Measurements from ENCODE around the gene KCNK4. TPM values are rescaled to one million over a fixed set of nuclear protein-coding genes. Genes with fewer than 3 reads are reported as not detected.

Gene KCNK4
- total RNA-seq, 1 donor from 2014 or later: 0.23 TPM

- Mint-ChIP-seq H3K27ac (peak overlapping the region; percentile 67), H3K27me3 (no peaks in the 10 kb centered on the region), H3K36me3 (ENCODE audit: low read depth) (peaks cover 24% of the 10 kb centered on the region), H3K4me3 (no peak overlapping the region), H3K4me1 (peaks cover 30% of the 10 kb centered on the region), H3K9me3 (no peaks in the 10 kb centered on the region)
- peak; percentile 63 for DNase-seq
- intact Hi-C loops (cut with micrococcal nuclease): no loop called here
Observed at GRCh38 chr11:64334764-64335735, 43.9 kb downstream of the KCNK4 start.

GRCh38 chr11:64337538-64338249 is 46.6 kb downstream of the KCNK4 start:
- Mint-ChIP-seq H3K27ac (peak overlapping the region; percentile 15), H3K27me3 (no peaks in the 10 kb centered on the region), H3K4me1 (peaks cover 34% of the 10 kb centered on the region), H3K9me3 (no peaks in the 10 kb centered on the region), H3K4me3 (no peak overlapping the region), H3K36me3 (ENCODE audit: low read depth) (peaks cover 32% of the 10 kb centered on the region)
- intact Hi-C loops (cut with micrococcal nuclease): no loop called here
- DNase-seq: no peak

GRCh38 chr11:64338716-64339115 is 47.6 kb downstream of the KCNK4 start:
- Mint-ChIP-seq H3K4me1 (peaks cover 34% of the 10 kb centered on the region), H3K27me3 (no peaks in the 10 kb centered on the region), H3K36me3 (ENCODE audit: low read depth) (peaks cover 33% of the 10 kb centered on the region), H3K4me3 (peak overlapping the region; percentile 99), H3K9me3 (no peaks in the 10 kb centered on the region), H3K27ac (peak overlapping the region; percentile 91)
- intact Hi-C loops (cut with micrococcal nuclease): no loop called here
- no peak for DNase-seq

GRCh38 chr11:64339286-64339685 is 48.2 kb downstream of the KCNK4 start:
- no peak for DNase-seq
- Mint-ChIP-seq H3K4me3 (peak overlapping the region; percentile 99), H3K36me3 (ENCODE audit: low read depth) (peaks cover 32% of the 10 kb centered on the region), H3K4me1 (peaks cover 34% of the 10 kb centered on the region), H3K27me3 (no peaks in the 10 kb centered on the region), H3K9me3 (no peaks in the 10 kb centered on the region), H3K27ac (peak overlapping the region; percentile 91)
- intact Hi-C loops (cut with micrococcal nuclease): no loop called here

GRCh38 chr11:64339754-64340408 is 48.8 kb downstream of the KCNK4 start, which contains the start of gene CCDC88B:
Gene CCDC88B (plus strand): TSS chr11:64340204. CDS start chr11:64340267, 63 bp downstream.
- H3K9me3 Mint-ChIP-seq: no peaks in the 10 kb centered on the region

GRCh38 chr11:64340671-64341335 is 49.7 kb downstream of the KCNK4 start:
- Mint-ChIP-seq H3K27me3 (no peaks in the 10 kb centered on the region), H3K4me3 (peak overlapping the region; percentile 99), H3K9me3 (no peaks in the 10 kb centered on the region), H3K27ac (peak overlapping the region; percentile 91), H3K36me3 (ENCODE audit: low read depth) (peaks cover 36% of the 10 kb centered on the region), H3K4me1 (peaks cover 31% of the 10 kb centered on the region)
- DNase-seq: peak; percentile 94
- intact Hi-C loops (cut with micrococcal nuclease): loop anchor here (1.0 to 2.0 kb wide), 4 partner anchors 10 to 70 kb away; partner anchors contain the start of genes ESRRA and TRMT112

More at GRCh38 chr11:64339754-64340408, 48.8 kb downstream of the KCNK4 start, which contains the start of gene CCDC88B:
- peak within 1 kb of the TSS; percentile 91 for H3K27ac Mint-ChIP-seq
- peak; percentile 95 for DNase-seq
- peaks cover 31% of the 10 kb centered on the region for H3K36me3 Mint-ChIP-seq (ENCODE audit: low read depth)
- H3K4me3 Mint-ChIP-seq: peak within 1 kb of the TSS; percentile 99
- H3K27me3 Mint-ChIP-seq: no peaks in the 10 kb centered on the region
- intact Hi-C loops (cut with micrococcal nuclease): loop anchor here (1.0 to 2.0 kb wide), 4 partner anchors 9 to 69 kb away; partner anchors contain the start of genes ESRRA and TRMT112
- H3K4me1 Mint-ChIP-seq: peaks cover 34% of the 10 kb centered on the region

GRCh38 chr11:64341429-64341828 is 50.3 kb downstream of the KCNK4 start:
- Mint-ChIP-seq H3K36me3 (ENCODE audit: low read depth) (peaks cover 39% of the 10 kb centered on the region), H3K27me3 (no peaks in the 10 kb centered on the region), H3K4me3 (peak overlapping the region; percentile 99), H3K27ac (peak overlapping the region; percentile 37), H3K4me1 (peaks cover 31% of the 10 kb centered on the region), H3K9me3 (no peaks in the 10 kb centered on the region)
- no peak for DNase-seq
- intact Hi-C loops (cut with micrococcal nuclease): loop anchor here (2.0 kb wide), 2 partner anchors 37 to 71 kb away; partner anchors contain the start of gene ESRRA

- peaks cover 43% of the 10 kb centered on the region for H3K36me3 Mint-ChIP-seq (ENCODE audit: low read depth)
- H3K27me3 Mint-ChIP-seq: no peaks in the 10 kb centered on the region
- peaks cover 31% of the 10 kb centered on the region for H3K4me1 Mint-ChIP-seq
- intact Hi-C loops (cut with micrococcal nuclease): loop anchor here (1.0 to 2.0 kb wide), 3 partner anchors 17 to 71 kb away; partner anchors contain the start of genes ESRRA and RPS6KA4
- H3K9me3 Mint-ChIP-seq: no peaks in the 10 kb centered on the region
- peak overlapping the region; percentile 99 for H3K4me3 Mint-ChIP-seq
- no peak overlapping the region for H3K27ac Mint-ChIP-seq
- DNase-seq: peak; percentile 98
Observed at GRCh38 chr11:64341851-64342791, 51.0 kb downstream of the KCNK4 start.

GRCh38 chr11:64342869-64343745 is 52.0 kb downstream of the KCNK4 start:
- H3K27me3 Mint-ChIP-seq: no peaks in the 10 kb centered on the region
- H3K4me3 Mint-ChIP-seq: peak overlapping the region; percentile 70
- peaks cover 39% of the 10 kb centered on the region for H3K36me3 Mint-ChIP-seq (ENCODE audit: low read depth)
- no peaks in the 10 kb centered on the region for H3K9me3 Mint-ChIP-seq
- peaks cover 30% of the 10 kb centered on the region for H3K4me1 Mint-ChIP-seq
- no peak overlapping the region for H3K27ac Mint-ChIP-seq
- DNase-seq: peak; percentile 56
- intact Hi-C loops (cut with micrococcal nuclease): loop anchor here (1.0 kb wide), 1 partner anchor 16 kb away; the partner anchor contains the start of gene RPS6KA4

- DNase-seq: peak; percentile 70
- Mint-ChIP-seq H3K9me3 (no peaks in the 10 kb centered on the region), H3K36me3 (ENCODE audit: low read depth) (peaks cover 39% of the 10 kb centered on the region), H3K4me1 (peaks cover 28% of the 10 kb centered on the region), H3K4me3 (no peak overlapping the region), H3K27me3 (no peaks in the 10 kb centered on the region), H3K27ac (no peak overlapping the region)
- intact Hi-C loops (cut with micrococcal nuclease): no loop called here
Observed at GRCh38 chr11:64343767-64344559, 52.9 kb downstream of the KCNK4 start.

- intact Hi-C loops (cut with micrococcal nuclease): no loop called here
- Mint-ChIP-seq H3K27ac (no peak overlapping the region), H3K36me3 (ENCODE audit: low read depth) (peaks cover 39% of the 10 kb centered on the region), H3K4me3 (no peak overlapping the region), H3K27me3 (no peaks in the 10 kb centered on the region), H3K9me3 (no peaks in the 10 kb centered on the region), H3K4me1 (peaks cover 20% of the 10 kb centered on the region)
- peak; percentile 55 for DNase-seq
Observed at GRCh38 chr11:64344787-64345186, 53.7 kb downstream of the KCNK4 start.

All from activated CD4-positive, alpha-beta T cell treated with anti-CD3 and anti-CD28 coated beads, Interleukin-2, amount 10 ng/mL, durations not matched to agents 24 days and 14 days (primary cell).